CD4-positive, alpha-beta memory T cell (primary cell): ENCODE measurements around the gene SERPINA3. TPM values are rescaled to one million over a fixed set of nuclear protein-coding genes. Genes with fewer than 3 reads are reported as not detected.

ENCODE experiments used
- CTCF ChIA-PET: fragments of 350-600 bp; sonication (Branson Sonifier 250); formaldehyde crosslinking; loops from one replicate; lab custom pipeline; 2021; ENCODE audit warnings: inconsistent platforms; ENCODE audit not compliant: partially characterized antibody; lab: Charles Lee
- POLR2A ChIA-PET: fragments of 350-600 bp; sonication (Branson Sonifier 250); formaldehyde crosslinking; loops from one replicate; lab custom pipeline; 2021; ENCODE audit not compliant: partially characterized antibody; lab: Charles Lee
- DNase-seq, 5 donors: peaks; one replicate each; pipeline versions ENCODE4 v3.0.0 to v3.0.0-alpha.2; 2020 to 2022; ENCODE audit warnings: mixed read lengths in 1 of 5
- H3K27ac ChIP-seq: one replicate; pipeline ENCODE4 v1.7.0; 2013; ENCODE audit warnings: low read depth, low read length
- H3K27me3 ChIP-seq: 2 replicates; pipeline ENCODE4 v1.7.0; 2013; ENCODE audit warnings: mild to moderate bottlenecking, low read length, moderate library complexity; ENCODE audit not compliant: insufficient read depth
- H3K36me3 ChIP-seq: 2 replicates; pipeline ENCODE4 v1.7.0; 2013; ENCODE audit warnings: mild to moderate bottlenecking, low read length, moderate library complexity; ENCODE audit not compliant: insufficient read depth
- H3K4me1 ChIP-seq: 2 replicates; pipeline ENCODE4 v1.7.0; 2013; ENCODE audit warnings: mild to moderate bottlenecking, low read length, moderate library complexity; ENCODE audit not compliant: insufficient read depth
- H3K4me3 ChIP-seq, 2 donors: one replicate each; pipeline ENCODE4 v1.7.0; 2013; ENCODE audit warnings: low read length in 2 of 2, mild to moderate bottlenecking in 1 of 2
- H3K9me3 ChIP-seq, 2 donors: one replicate each; pipeline ENCODE4 v1.7.0; 2013; ENCODE audit warnings: low read length in 2 of 2, control low read depth in 1 of 2; ENCODE audit not compliant: control insufficient read depth in 1 of 2
- H3K27ac Mint-ChIP-seq, 7 donors: one replicate each; pipeline ENCODE4 v1.8.0; 2020 to 2021; ENCODE audit warnings: mixed read lengths in 7 of 7, mild to moderate bottlenecking in 6 of 7, inconsistent platforms in 3 of 7, moderate library complexity in 3 of 7
- H3K27me3 Mint-ChIP-seq, 2 donors: one replicate each; pipeline ENCODE4 v1.8.0; 2020 to 2021; ENCODE audit warnings: mixed read lengths in 2 of 2
- H3K36me3 Mint-ChIP-seq, 2 donors: one replicate each; pipeline ENCODE4 v1.8.0; 2020 to 2021; ENCODE audit warnings: mixed read lengths in 2 of 2, inconsistent platforms in 1 of 2, mild to moderate bottlenecking in 1 of 2
- H3K4me1 Mint-ChIP-seq, 4 donors: one replicate each; pipeline ENCODE4 v1.8.0; 2020 to 2021; ENCODE audit warnings: mixed read lengths in 4 of 4, mild to moderate bottlenecking in 1 of 4
- H3K4me3 Mint-ChIP-seq, 8 donors: one replicate each; pipeline ENCODE4 v1.8.0; 2020 to 2021; ENCODE audit warnings: mixed read lengths in 8 of 8, mild to moderate bottlenecking in 7 of 8, moderate library complexity in 6 of 8, inconsistent platforms in 3 of 8
- H3K9me3 Mint-ChIP-seq, 8 donors: one replicate each; pipeline ENCODE4 v1.8.0; 2020 to 2021; ENCODE audit warnings: mixed read lengths in 8 of 8, mild to moderate bottlenecking in 5 of 8, inconsistent platforms in 3 of 8, moderate library complexity in 1 of 8
- intact Hi-C: fragments of 100-400 bp; cut with micrococcal nuclease; formaldehyde crosslinking; loops from one replicate; pipeline ENCODE4 v1.15.1; 2023
- polyA plus RNA-seq, 2 donors: library from polyadenylated mRNA; unstranded; fragments of 300-500 nt; fragmentation: Illumina TruSeq; gene quantifications; one replicate each; pipeline ENCODE4 v1.2.3, GENCODE V29; 2021
- total RNA-seq, 2 experiments: library from RNA; stranded (reverse); gene quantifications; one replicate each; pipeline ENCODE4 v1.2.3, GENCODE V29; 2021

SERPINA3 gene
- total and polyA plus RNA-seq, 4 experiments from 2014 or later = not detected

GRCh38 chr14:94621358-94622134 lies 9.4 kb downstream of the SERPINA3 start:
- H3K4me1 ChIP-seq = no peaks in the 10 kb centered on the region
- ChIA-PET CTCF (no interaction called here), POLR2A (no interaction called here)
- DNase-seq = no peak
- Mint-ChIP-seq H3K27ac (no peak overlapping the region), H3K27me3 (peaks cover 0 to 10% of the 10 kb centered on the region in 2 donors), H3K4me1 (no peaks in the 10 kb centered on the region), H3K36me3 (no peaks in the 10 kb centered on the region), H3K9me3 (peaks cover 6 to 29% (median 16%) of the 10 kb centered on the region in 8 donors), H3K4me3 (no peak overlapping the region)
- intact Hi-C loops = no loop called here
- no peak overlapping the region for H3K4me3 ChIP-seq
- H3K27me3 ChIP-seq = no peaks in the 10 kb centered on the region
- no peaks in the 10 kb centered on the region for H3K36me3 ChIP-seq
- peaks cover 0 to 6% of the 10 kb centered on the region in 2 donors for H3K9me3 ChIP-seq
- H3K27ac ChIP-seq = no peak overlapping the region

- H3K36me3 ChIP-seq = no peaks in the 10 kb centered on the region
- H3K27ac ChIP-seq = no peak overlapping the region
- H3K4me1 ChIP-seq = no peaks in the 10 kb centered on the region
- no peaks in the 10 kb centered on the region for H3K36me3 Mint-ChIP-seq
- no peak for DNase-seq
- H3K9me3 Mint-ChIP-seq = peaks cover 6 to 18% (median 9%) of the 10 kb centered on the region in 8 donors
- peaks cover 0 to 1% of the 10 kb centered on the region in 2 donors for H3K9me3 ChIP-seq
- no peak overlapping the region for H3K4me3 Mint-ChIP-seq
- peaks cover 5 to 11% of the 10 kb centered on the region in 2 donors for H3K27me3 Mint-ChIP-seq
- ChIA-PET POLR2A (no interaction called here), CTCF (no interaction called here)
- H3K27me3 ChIP-seq = no peaks in the 10 kb centered on the region
- H3K4me1 Mint-ChIP-seq = no peaks in the 10 kb centered on the region
- intact Hi-C loops = no loop called here
- no peak overlapping the region for H3K4me3 ChIP-seq
- no peak overlapping the region for H3K27ac Mint-ChIP-seq
Measured at GRCh38 chr14:94622653-94623421, 10.6 kb downstream of the SERPINA3 start.

- no peaks in the 10 kb centered on the region for H3K9me3 ChIP-seq
- DNase-seq = no peak
- no peaks in the 10 kb centered on the region for H3K4me1 ChIP-seq
- H3K4me3 ChIP-seq = no peak overlapping the region
- ChIA-PET CTCF (no interaction called here), POLR2A (no interaction called here)
- intact Hi-C loops = no loop called here
- no peaks in the 10 kb centered on the region for H3K36me3 Mint-ChIP-seq
- H3K9me3 Mint-ChIP-seq = peaks cover 6 to 12% (median 8%) of the 10 kb centered on the region in 8 donors
- no peaks in the 10 kb centered on the region for H3K27me3 ChIP-seq
- no peak overlapping the region for H3K27ac ChIP-seq
- H3K4me1 Mint-ChIP-seq = no peaks in the 10 kb centered on the region
- no peaks in the 10 kb centered on the region for H3K36me3 ChIP-seq
- peaks cover 5 to 11% of the 10 kb centered on the region in 2 donors for H3K27me3 Mint-ChIP-seq
- H3K27ac Mint-ChIP-seq = no peak overlapping the region
- H3K4me3 Mint-ChIP-seq = no peak overlapping the region
Measured at GRCh38 chr14:94623422-94623809, 11.2 kb downstream of the SERPINA3 start.

- DNase-seq = no peak
- no peaks in the 10 kb centered on the region for H3K36me3 ChIP-seq
- no peaks in the 10 kb centered on the region for H3K4me1 Mint-ChIP-seq
- ChIA-PET POLR2A (no interaction called here), CTCF (no interaction called here)
- no peak overlapping the region for H3K4me3 Mint-ChIP-seq
- H3K27ac ChIP-seq = no peak overlapping the region
- intact Hi-C loops = no loop called here
- no peak overlapping the region for H3K4me3 ChIP-seq
- H3K4me1 ChIP-seq = no peaks in the 10 kb centered on the region
- H3K9me3 Mint-ChIP-seq = peaks cover under 1 to 7% (median 2%) of the 10 kb centered on the region in 8 donors
- H3K9me3 ChIP-seq = no peaks in the 10 kb centered on the region
- H3K36me3 Mint-ChIP-seq = no peaks in the 10 kb centered on the region
- H3K27me3 Mint-ChIP-seq = peaks cover 5 to 11% of the 10 kb centered on the region in 2 donors
- no peaks in the 10 kb centered on the region for H3K27me3 ChIP-seq
- H3K27ac Mint-ChIP-seq = no peak overlapping the region
Measured at GRCh38 chr14:94623856-94624499, 11.8 kb downstream of the SERPINA3 start.

- Mint-ChIP-seq H3K27me3 (peaks cover 8 to 11% of the 10 kb centered on the region in 2 donors), H3K9me3 (peaks cover 0 to 4% (median under 1%) of the 10 kb centered on the region in 8 donors), H3K27ac (no peak overlapping the region), H3K4me1 (no peaks in the 10 kb centered on the region), H3K4me3 (no peak overlapping the region), H3K36me3 (no peaks in the 10 kb centered on the region)
- Histone ChIP-seq H3K36me3 (no peaks in the 10 kb centered on the region), H3K9me3 (no peaks in the 10 kb centered on the region), H3K27me3 (no peaks in the 10 kb centered on the region), H3K4me1 (no peaks in the 10 kb centered on the region), H3K4me3 (no peak overlapping the region), H3K27ac (no peak overlapping the region)
- DNase-seq = no peak
- ChIA-PET CTCF (no interaction called here), POLR2A (no interaction called here)
- intact Hi-C loops = no loop called here
Measured at GRCh38 chr14:94624537-94625352, 12.6 kb downstream of the SERPINA3 start.

- H3K36me3 ChIP-seq = no peaks in the 10 kb centered on the region
- no peaks in the 10 kb centered on the region for H3K4me1 Mint-ChIP-seq
- ChIA-PET POLR2A (no interaction called here), CTCF (no interaction called here)
- no peak overlapping the region for H3K4me3 ChIP-seq
- H3K9me3 Mint-ChIP-seq = peaks cover 0 to 2% (median 0%) of the 10 kb centered on the region in 8 donors
- no peak overlapping the region for H3K27ac Mint-ChIP-seq
- intact Hi-C loops = no loop called here
- H3K4me3 Mint-ChIP-seq = no peak overlapping the region
- DNase-seq = no peak
- no peaks in the 10 kb centered on the region for H3K27me3 ChIP-seq
- H3K36me3 Mint-ChIP-seq = no peaks in the 10 kb centered on the region
- peaks cover 8 to 11% of the 10 kb centered on the region in 2 donors for H3K27me3 Mint-ChIP-seq
- H3K9me3 ChIP-seq = no peaks in the 10 kb centered on the region
- H3K4me1 ChIP-seq = no peaks in the 10 kb centered on the region
- H3K27ac ChIP-seq = no peak overlapping the region
Measured at GRCh38 chr14:94625353-94625635, 13.1 kb downstream of the SERPINA3 start.

GRCh38 chr14:94628578-94628977 lies 16.4 kb downstream of the SERPINA3 start:
- intact Hi-C loops = no loop called here
- Mint-ChIP-seq H3K36me3 (no peaks in the 10 kb centered on the region), H3K4me3 (no peak overlapping the region), H3K27ac (no peak overlapping the region), H3K9me3 (peaks cover 0 to 2% (median 0%) of the 10 kb centered on the region in 8 donors), H3K27me3 (peaks cover 4 to 8% of the 10 kb centered on the region in 2 donors), H3K4me1 (no peaks in the 10 kb centered on the region)
- Histone ChIP-seq H3K27ac (no peak overlapping the region), H3K27me3 (no peaks in the 10 kb centered on the region), H3K4me1 (no peaks in the 10 kb centered on the region), H3K9me3 (no peaks in the 10 kb centered on the region), H3K36me3 (no peaks in the 10 kb centered on the region), H3K4me3 (no peak overlapping the region)
- no peak for DNase-seq
- ChIA-PET CTCF (no interaction called here), POLR2A (no interaction called here)
